Raji (cell line): Measurements from ENCODE around the gene CNOT4.

Source experiments
- POLR2A ChIP-seq: IDR thresholded peaks from 2 replicates; pipeline ENCODE4 v1.6.1; 2011; ENCODE audit warnings: low read depth, low read length, control low read depth; ENCODE audit not compliant: insufficient read depth

CNOT4 gene

DNA sequence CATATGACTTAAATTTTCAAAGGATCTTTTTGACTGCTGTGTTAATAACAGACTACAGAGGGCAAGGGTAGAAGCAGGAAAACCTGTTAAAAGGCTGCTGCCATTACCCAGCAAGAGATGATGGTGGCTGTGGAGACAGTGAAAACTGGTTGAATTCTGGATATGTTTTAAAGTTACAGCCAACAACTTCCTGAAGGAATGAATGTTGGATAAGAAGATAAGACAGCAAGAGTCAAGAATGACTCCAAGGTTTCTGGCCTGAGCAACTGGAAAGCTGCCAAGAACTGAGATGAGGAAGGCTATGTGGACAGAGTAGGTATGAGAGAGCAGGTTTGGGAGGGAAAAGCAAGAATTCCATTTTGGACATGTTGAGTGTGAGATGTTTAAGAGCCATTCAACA is 19.1 kb downstream of the CNOT4 start:
- TF ChIP-seq POLR2A: no peak

DNA sequence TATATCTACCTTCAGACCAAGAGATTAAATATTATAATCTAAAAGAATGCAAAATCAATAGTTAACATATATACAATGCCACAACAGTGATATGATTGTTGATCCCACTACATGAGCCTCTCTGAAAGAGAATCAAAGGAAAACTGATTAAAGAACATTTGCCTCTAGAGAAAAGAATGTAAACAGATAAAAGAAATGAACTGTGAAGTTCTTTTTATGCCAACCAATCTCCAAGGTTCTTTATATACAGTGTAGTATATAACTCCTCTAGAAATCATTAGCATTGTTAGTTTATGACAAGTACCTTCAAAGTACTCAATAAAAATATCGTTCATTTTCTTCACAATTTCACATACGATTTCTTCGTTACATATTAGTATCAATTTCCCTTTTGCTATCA is 20.1 kb downstream of the CNOT4 start:
- TF ChIP-seq POLR2A: no peak

DNA sequence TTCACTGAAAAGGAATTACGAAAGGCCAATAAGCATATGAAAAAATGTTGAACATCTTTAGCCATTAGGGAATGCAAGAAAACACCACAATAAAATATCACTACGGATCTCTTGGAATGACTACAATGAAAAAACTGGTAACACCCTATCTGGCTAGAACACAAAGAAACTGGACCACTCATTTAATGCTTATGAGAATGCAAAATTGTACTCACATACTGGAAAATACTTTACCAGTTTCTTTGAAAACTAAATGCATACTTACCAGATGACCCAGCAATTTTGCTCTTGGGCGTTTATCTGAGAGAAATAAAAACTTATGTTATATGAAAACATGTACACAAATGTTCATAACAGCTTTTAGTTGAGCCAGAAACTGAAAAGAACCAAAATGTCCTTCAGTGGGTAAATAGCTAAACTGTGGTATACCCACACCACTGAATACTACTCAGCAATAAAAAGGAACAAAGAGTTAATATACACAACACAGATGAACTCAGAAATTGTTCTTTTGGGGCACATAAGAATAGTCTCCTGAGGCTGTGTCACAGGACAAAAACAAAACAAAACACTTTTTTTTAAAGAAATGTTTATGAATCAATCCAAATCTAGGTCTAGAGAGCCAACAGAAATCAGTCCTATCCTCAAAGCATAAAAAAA is 23.5 kb downstream of the CNOT4 start:
- no peak for TF ChIP-seq POLR2A

DNA sequence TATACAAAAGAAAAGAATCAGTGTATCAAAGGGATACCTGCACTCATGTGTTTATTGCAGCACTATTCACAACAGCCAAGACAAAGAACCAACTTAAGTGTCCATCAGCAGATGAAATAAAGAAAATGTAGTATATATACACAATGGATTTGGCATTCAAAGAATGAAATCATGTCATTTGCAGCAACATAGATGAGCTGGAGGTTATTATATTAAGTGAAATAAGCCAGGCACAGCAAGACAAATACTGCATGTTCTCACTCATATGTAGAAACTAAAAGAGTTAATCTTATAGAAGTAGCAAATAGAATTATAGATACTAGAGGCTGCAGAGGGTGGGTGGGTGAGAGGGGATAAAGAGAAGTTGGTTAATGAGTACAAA is 28.3 kb downstream of the CNOT4 start:
- no peak for TF ChIP-seq POLR2A

DNA sequence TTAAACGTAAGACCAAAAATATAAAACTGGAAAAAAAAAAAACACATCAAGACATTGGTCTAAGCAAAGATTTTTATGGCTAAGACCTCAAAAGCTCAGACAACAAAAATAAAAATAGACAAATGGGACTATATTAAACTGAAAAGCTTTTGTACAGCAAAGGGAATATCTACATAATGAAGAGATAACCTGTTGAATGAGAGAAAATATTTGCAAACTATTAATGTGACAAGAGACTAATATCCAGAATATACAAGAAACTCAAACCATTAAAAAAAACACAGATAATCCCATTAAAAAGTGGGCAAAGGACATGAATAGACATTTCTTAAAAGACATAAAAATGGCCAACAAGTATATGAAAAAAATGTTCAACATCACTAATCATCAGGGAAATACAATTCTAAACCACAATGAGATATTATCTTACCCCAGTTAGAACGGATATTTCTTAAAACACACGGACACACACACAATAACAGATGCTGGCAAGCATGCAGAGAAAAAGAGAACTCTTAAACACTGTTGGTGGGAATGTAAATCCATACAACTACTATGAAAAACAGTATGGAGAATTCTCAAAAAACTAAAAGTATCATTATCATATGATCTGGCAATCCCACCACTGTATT is 28.8 kb downstream of the CNOT4 start:
- TF ChIP-seq POLR2A: no peak

DNA sequence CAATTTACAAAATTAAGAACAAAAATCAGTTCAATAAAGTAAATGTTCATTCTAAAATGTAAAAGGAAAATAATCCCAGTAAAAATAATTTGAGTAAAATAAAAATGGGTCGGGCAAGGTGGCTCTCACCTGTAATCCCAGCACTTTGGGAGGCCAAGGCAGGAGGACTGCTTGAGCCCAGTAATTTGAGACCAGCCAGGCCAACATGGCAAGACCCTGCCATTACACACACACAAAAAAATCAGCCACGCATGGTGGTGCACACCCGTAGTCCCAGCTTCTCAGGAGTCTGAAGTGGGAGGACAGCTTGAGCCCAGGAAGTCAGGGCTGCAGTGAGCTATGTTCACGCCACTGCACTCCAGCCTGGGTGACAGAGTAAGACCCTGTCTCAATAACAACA is 34.4 kb downstream of the CNOT4 start:
- no peak for TF ChIP-seq POLR2A

DNA sequence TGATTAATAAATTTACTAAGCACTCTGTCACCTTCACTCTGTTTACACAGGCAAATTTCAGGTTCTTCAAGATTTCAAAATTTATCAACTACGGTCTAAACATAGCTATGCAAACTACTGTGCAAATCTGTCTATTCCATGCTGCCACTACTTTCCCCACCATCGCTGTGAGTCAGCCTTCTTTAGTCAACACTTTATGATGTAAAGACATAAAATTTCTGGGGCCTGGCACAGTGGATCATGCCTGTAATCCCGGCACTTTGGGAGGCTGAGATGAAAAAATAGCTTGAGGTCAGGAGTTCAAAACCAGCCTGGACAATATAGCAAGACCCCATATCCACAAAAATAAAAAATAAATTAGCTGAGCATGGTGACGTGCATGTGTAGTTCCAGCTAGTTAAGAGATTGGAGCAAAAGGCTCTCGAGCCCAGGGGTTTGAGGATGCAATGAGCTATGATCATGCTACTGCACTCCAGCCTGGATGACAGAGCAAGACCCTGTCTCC is 42.6 kb downstream of the CNOT4 start:
- no peak for TF ChIP-seq POLR2A

DNA sequence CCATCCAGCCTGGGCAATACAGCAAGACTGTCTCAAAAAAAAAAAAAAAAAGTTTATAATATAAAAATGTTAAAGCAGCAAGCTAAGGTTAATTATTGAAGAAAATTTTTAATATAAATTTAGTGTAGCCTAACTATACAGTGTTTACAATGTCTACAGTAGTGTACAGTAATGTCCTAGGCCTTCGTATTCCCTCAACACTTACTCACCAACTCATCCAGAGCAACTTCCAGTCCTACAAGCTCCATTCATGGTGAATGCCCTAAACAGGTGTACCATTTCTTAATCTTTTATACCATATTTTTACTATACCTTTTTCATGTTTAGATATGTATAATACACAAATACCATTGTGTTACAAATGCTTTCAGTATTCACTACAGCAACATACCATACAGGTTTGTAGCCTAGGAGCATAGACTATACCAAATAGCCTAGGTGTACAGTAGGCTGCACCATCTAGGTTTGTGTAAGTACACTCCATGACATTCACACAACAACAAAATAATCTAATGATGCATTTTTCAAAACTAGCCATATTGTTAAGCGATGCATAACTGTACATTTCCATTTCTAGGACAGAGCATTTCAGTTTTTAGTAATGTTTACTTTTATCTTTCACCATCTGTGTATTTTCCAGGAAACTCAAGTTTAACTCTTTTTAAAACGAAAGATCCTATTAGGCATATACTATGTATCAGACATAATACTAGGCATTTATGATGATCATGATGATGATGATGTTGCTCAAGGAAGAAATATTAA is 43.3 kb downstream of the CNOT4 start:
- TF ChIP-seq POLR2A: no peak

DNA sequence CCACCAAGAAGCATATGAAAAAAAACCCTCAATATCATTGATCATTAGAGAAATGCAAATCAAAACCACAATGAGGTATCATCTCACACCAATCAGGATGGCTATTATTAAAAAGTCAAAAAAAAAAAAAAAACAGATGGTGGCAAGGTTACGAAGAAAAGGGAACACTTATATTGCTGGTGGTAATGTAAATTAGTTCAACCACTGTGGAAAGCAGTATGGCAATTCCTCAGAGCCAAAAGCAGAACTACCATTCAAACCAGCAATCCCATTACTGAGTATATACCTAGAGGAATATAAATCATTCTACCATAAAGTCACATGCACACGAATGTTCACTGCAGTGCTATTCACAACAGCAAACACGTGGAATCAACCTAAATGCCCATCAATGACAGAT is 46.0 kb downstream of the CNOT4 start:
- TF ChIP-seq POLR2A: no peak

DNA sequence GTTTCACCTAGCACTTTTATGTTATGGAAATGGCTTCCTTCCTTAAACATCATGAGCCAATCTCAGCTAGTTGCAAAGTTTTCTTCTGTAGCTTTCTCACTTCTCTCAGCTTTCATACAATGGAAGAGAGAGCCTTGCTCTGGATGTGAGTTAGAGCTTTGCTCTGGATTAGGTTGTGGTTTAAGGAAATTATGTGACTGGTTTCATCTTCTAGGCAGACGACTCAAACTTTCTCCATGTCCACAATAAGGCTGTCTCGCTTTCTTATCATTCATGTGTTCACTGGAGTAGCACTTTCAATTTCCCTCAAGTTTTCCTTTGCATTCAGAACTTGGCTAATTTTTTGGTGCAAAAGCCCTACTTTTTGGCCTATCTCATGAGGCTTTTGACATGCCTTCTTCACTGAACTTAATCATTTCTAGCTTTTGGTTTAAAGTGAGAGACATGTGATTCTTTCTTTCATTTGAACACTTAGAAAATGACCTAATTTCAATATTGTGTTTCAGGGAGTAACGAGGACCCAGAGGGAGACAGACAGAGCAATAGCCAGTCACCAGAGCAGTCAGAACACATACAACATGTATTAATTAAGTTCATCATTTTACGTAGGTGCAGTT is 49.8 kb downstream of the CNOT4 start:
- TF ChIP-seq POLR2A: no peak

DNA sequence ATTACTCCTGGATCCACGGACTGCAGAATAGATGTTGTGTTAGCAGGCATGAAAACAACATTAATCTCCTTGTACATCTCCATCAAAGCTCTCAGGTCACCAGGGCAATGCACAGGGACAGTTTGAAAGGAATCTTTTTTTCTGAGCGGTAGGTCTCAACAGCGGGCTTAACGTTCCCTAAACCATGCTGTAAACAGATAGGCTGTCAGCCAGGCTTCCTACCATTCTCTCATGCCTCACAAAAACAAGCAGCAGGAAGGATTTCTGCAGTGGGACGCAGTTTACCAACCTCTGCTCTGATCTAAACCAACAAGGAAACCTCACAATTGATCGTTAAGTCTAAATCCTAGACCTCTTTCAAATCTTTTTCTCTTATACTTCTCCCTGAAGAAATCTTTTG is 50.8 kb downstream of the CNOT4 start:
- no peak for TF ChIP-seq POLR2A

DNA sequence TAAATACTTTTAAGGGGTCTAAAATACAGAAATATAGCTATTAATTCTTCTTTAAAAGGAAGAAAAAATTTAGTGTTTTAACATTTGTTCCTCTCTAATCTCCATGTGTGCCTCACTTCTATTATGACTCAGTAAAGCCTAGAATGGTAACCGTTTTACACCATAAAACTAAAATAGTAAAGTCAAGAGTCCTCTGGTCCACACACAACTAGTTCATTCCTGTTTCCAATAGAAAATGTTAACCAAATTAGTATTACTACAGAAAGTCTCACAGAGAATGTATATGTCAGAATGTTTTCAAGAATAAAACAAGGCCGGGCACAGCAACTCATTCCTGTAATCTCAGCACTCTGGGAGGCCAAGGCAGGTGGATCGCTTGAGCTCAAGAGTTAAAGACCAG is 55.8 kb downstream of the CNOT4 start:
- TF ChIP-seq POLR2A: no peak

DNA sequence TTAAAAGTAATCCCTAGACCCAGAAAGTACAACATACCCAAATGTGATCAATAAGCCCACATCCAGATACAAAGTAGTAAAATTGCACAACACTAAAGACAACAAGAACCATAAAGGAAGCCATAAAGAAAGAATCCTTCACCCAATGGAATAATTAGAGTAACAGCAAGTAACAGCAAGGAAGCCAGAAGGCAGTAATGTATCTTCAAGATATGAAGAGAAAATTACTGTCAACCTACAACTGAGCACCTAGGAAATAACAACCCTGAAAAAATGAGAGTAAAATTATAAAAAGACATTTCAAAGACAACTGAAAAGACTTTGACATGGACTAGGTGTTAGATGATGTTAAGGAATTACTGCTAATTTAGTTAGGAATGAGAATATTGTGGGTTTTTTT is 60.5 kb downstream of the CNOT4 start:
- TF ChIP-seq POLR2A: no peak

DNA sequence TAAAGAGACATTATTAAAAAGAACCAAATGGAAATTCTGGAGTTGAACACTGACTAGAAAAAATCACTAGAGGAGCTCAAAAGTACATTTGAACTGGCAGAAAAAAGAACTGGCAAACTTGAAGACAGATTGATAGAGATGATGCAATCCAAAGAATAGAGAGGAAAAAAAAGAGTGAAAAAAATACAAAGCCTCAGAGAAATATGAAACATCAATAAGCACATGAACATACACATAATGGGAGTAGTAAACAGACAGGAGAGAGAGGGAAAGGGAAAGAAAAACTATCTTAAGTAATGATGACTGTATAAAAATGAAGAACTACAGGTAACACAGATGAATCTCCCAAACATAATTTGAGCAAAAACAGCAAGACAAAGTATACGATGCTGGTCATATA is 61.1 kb downstream of the CNOT4 start:
- TF ChIP-seq POLR2A: no peak

DNA sequence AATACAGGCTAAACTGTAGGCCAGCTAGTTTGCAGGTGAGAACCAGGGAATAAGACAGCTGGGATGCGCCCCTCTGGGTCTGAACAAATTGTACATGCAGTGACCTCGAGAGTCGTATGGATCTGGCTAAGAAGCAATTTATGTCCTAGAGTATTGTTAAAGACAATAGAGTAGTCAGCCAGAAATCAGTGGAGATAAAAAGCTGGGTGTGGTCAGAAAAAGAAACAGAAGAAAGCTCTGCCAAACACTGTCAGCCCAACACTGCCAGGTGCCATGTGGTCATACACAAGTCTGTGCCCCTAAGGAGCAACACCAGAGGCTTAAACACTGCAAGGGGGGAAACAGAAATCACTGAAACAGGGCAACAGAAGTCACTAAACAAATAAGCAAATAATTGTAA is 62.2 kb downstream of the CNOT4 start:
- no peak for TF ChIP-seq POLR2A

DNA sequence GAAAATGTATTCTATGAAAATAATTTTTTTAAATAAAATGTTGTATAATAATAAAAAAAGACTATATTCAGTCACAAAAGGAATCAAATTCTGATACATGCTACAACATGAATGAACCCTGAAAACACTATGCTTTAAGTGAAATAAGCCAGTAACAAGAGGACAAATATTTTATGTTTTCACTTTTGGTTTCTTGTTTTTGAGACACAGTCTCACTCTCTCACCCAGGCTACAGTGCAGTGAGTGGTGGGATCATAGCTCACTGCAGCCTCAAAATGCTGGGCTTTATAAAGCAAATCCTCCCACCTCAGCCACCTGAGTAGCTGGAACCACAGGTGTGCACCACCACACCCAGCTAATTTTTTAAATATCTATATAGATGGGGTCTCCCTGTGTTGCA is 64.2 kb downstream of the CNOT4 start:
- TF ChIP-seq POLR2A: no peak
